ENCODE results near the gene PRDM10.

Gene PRDM10

GRCh38 chr11:129946256-129946655 is 56.4 kb downstream of the PRDM10 start:
- TF ChIP-seq FOXP2 (optimal IDR thresholded peaks at IDR 0.05; ENCODE audit: borderline replicate concordance, extremely low read depth, extremely low read length, insufficient read depth) (no peak), TAF1 (IDR thresholded peaks at IDR 0.05; ENCODE audit: borderline replicate concordance, insufficient read depth, low read length) (no peak), SIN3A (IDR thresholded peaks at IDR 0.05; ENCODE audit: borderline replicate concordance, insufficient read depth, low read length) (no peak), POLR2AphosphoS5 (IDR thresholded peaks at IDR 0.05; ENCODE audit: low read depth, low read length) (no peak), REST (IDR thresholded peaks at IDR 0.05; ENCODE audit: insufficient read depth in 1 of 2, low read depth in 2 of 2, low read length in 2 of 2) (no peak)

- TF ChIP-seq FOXP2 (optimal IDR thresholded peaks at IDR 0.05; ENCODE audit: borderline replicate concordance, extremely low read depth, extremely low read length, insufficient read depth) (no peak), TAF1 (IDR thresholded peaks at IDR 0.05; ENCODE audit: borderline replicate concordance, insufficient read depth, low read length) (no peak), POLR2AphosphoS5 (IDR thresholded peaks at IDR 0.05; ENCODE audit: low read depth, low read length) (no peak), SIN3A (IDR thresholded peaks at IDR 0.05; ENCODE audit: borderline replicate concordance, insufficient read depth, low read length) (no peak)
Observed at GRCh38 chr11:129945373-129945772, 57.3 kb downstream of the PRDM10 start.

GRCh38 chr11:129944696-129945095 is 57.9 kb downstream of the PRDM10 start:
- TF ChIP-seq TAF1 (IDR thresholded peaks at IDR 0.05; ENCODE audit: borderline replicate concordance, insufficient read depth, low read length) (no peak), POLR2AphosphoS5 (IDR thresholded peaks at IDR 0.05; ENCODE audit: low read depth, low read length) (no peak), SIN3A (IDR thresholded peaks at IDR 0.05; ENCODE audit: borderline replicate concordance, insufficient read depth, low read length) (no peak), FOXP2 (optimal IDR thresholded peaks at IDR 0.05; ENCODE audit: borderline replicate concordance, extremely low read depth, extremely low read length, insufficient read depth) (no peak)

GRCh38 chr11:129943036-129943435 is 59.6 kb downstream of the PRDM10 start:
- no peak for TF ChIP-seq TAF1 (IDR thresholded peaks at IDR 0.05; ENCODE audit: borderline replicate concordance, insufficient read depth, low read length)
- no peak for TF ChIP-seq SIN3A (IDR thresholded peaks at IDR 0.05; ENCODE audit: borderline replicate concordance, insufficient read depth, low read length)
- TF ChIP-seq POLR2AphosphoS5 (IDR thresholded peaks at IDR 0.05; ENCODE audit: low read depth, low read length), result no peak
- TF ChIP-seq REST (IDR thresholded peaks at IDR 0.05; ENCODE audit: insufficient read depth in 1 of 2, low read depth in 2 of 2, low read length in 2 of 2), result no peak
- TF ChIP-seq FOXP2 (optimal IDR thresholded peaks at IDR 0.05; ENCODE audit: borderline replicate concordance, extremely low read depth, extremely low read length, insufficient read depth), result no peak

- TF ChIP-seq REST (IDR thresholded peaks at IDR 0.05; ENCODE audit: insufficient read depth in 1 of 2, low read depth in 2 of 2, low read length in 2 of 2) (no peak), POLR2AphosphoS5 (IDR thresholded peaks at IDR 0.05; ENCODE audit: low read depth, low read length) (no peak), SIN3A (IDR thresholded peaks at IDR 0.05; ENCODE audit: borderline replicate concordance, insufficient read depth, low read length) (no peak), FOXP2 (optimal IDR thresholded peaks at IDR 0.05; ENCODE audit: borderline replicate concordance, extremely low read depth, extremely low read length, insufficient read depth) (no peak), TAF1 (IDR thresholded peaks at IDR 0.05; ENCODE audit: borderline replicate concordance, insufficient read depth, low read length) (no peak)
Observed at GRCh38 chr11:129939510-129939909, 63.1 kb downstream of the PRDM10 start.

- TF ChIP-seq SIN3A (IDR thresholded peaks at IDR 0.05; ENCODE audit: borderline replicate concordance, insufficient read depth, low read length), result no peak
- TF ChIP-seq FOXP2 (optimal IDR thresholded peaks at IDR 0.05; ENCODE audit: borderline replicate concordance, extremely low read depth, extremely low read length, insufficient read depth), result no peak
- TF ChIP-seq REST (IDR thresholded peaks at IDR 0.05; ENCODE audit: insufficient read depth in 1 of 2, low read depth in 2 of 2, low read length in 2 of 2), result no peak
- TF ChIP-seq POLR2AphosphoS5 (IDR thresholded peaks at IDR 0.05; ENCODE audit: low read depth, low read length), result no peak
Observed at GRCh38 chr11:129938764-129939163, 63.9 kb downstream of the PRDM10 start.
